Measurements from ENCODE around the gene PCTP. TPM values are rescaled to one million over a fixed set of nuclear protein-coding genes. Genes with fewer than 3 reads are reported as not detected.

PCTP gene
- total and polyA plus RNA-seq, 9 of the 15 experiments (the other 6 are each of a cell fraction or from before 2014, with no cell fraction given) = 10.9 to 62.3 (median 41.2) TPM

GRCh38 chr17:55816532-55817396, 65.9 kb downstream of the PCTP start (continued):
- TF ChIP-seq, protein P1, sequence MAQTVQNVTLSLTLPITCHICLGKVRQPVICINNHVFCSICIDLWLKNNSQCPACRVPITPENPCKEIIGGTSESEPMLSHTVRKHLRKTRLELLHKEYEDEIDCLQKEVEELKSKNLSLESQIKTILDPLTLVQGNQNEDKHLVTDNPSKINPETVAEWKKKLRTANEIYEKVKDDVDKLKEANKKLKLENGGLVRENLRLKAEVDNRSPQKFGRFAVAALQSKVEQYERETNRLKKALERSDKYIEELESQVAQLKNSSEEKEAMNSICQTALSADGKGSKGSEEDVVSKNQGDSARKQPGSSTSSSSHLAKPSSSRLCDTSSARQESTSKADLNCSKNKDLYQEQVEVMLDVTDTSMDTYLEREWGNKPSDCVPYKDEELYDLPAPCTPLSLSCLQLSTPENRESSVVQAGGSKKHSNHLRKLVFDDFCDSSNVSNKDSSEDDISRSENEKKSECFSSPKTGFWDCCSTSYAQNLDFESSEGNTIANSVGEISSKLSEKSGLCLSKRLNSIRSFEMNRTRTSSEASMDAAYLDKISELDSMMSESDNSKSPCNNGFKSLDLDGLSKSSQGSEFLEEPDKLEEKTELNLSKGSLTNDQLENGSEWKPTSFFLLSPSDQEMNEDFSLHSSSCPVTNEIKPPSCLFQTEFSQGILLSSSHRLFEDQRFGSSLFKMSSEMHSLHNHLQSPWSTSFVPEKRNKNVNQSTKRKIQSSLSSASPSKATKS (CRISPR knock-in tag; IDR thresholded peaks at IDR 0.05) = no peak
- no peak for TF ChIP-seq ELF4 (CRISPR knock-in tag; IDR thresholded peaks at IDR 0.05)
- TF ChIP-seq, protein P2, sequence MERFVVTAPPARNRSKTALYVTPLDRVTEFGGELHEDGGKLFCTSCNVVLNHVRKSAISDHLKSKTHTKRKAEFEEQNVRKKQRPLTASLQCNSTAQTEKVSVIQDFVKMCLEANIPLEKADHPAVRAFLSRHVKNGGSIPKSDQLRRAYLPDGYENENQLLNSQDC (CRISPR knock-in tag; IDR thresholded peaks at IDR 0.05) = no peak
- TF ChIP-seq ETV1 (tag; conservative IDR thresholded peaks at IDR 0.05; ENCODE audit: low read depth) = no peak
- TF ChIP-seq RFX1 (IDR thresholded peaks at IDR 0.05) = no peak
- TF ChIP-seq E2F6 (IDR thresholded peaks at IDR 0.05; ENCODE audit: borderline replicate concordance in 1 of 2, extremely low read depth in 1 of 2, insufficient read depth in 1 of 2, insufficient read length in 1 of 2, low read depth in 1 of 2, low read length in 1 of 2, poor library complexity in 1 of 2, severe bottlenecking in 1 of 2) = no peak
- no peak for TF ChIP-seq ZC3H11A (IDR thresholded peaks at IDR 0.05; ENCODE audit: low read depth, low read length)
- peak; percentile 7 for TF ChIP-seq TBP (optimal IDR thresholded peaks at IDR 0.05; ENCODE audit: low read depth, low read length)
- no peak for TF ChIP-seq NR4A1 (CRISPR knock-in tag; IDR thresholded peaks at IDR 0.05)
- TF ChIP-seq NR4A1 (tag; IDR thresholded peaks at IDR 0.05) = peak; percentile 41; the same call in 1 of the 2 replicates
- peak; percentile 96 for TF ChIP-seq PML (IDR thresholded peaks at IDR 0.05; ENCODE audit: low read length)
- no peak for TF ChIP-seq ZFP36 (IDR thresholded peaks at IDR 0.05; ENCODE audit: low read depth, low read length, partially characterized antibody)
- TF ChIP-seq ZKSCAN3 (CRISPR knock-in tag; IDR thresholded peaks at IDR 0.05) = no peak
- peak; percentile 86 for TF ChIP-seq EGR1 (conservative IDR thresholded peaks at IDR 0.05)
- TF ChIP-seq ZNF644 (tag; IDR thresholded peaks at IDR 0.05; ENCODE audit: low read depth) = no peak
- TF ChIP-seq SMAD4 (CRISPR knock-in tag; conservative IDR thresholded peaks at IDR 0.05) = peak; percentile 97
- peak; percentile 82 for TF ChIP-seq ARID2 (IDR thresholded peaks at IDR 0.05)
- no peak for TF ChIP-seq ZNF76 (CRISPR knock-in tag; IDR thresholded peaks at IDR 0.05; ENCODE audit: borderline replicate concordance)
- no peak for TF ChIP-seq CCAR2 (IDR thresholded peaks at IDR 0.05; ENCODE audit: low read depth, low read length)
- TF ChIP-seq HMBOX1 (IDR thresholded peaks at IDR 0.05) = no peak
- TF ChIP-seq TFAM (CRISPR knock-in tag; conservative IDR thresholded peaks at IDR 0.05) = no peak
